WTC11 (cell line): ENCODE results near the gene NELFA. TPM values are rescaled to one million over a fixed set of nuclear protein-coding genes. Genes with fewer than 3 reads are reported as not detected.

Experiments used
- ATAC-seq: fragments of 200-7000 bp; cut with Tn5 transposase; 2 replicates; pipeline ENCODE4 v1.10.0; 2021; ENCODE audit warnings: mild to moderate bottlenecking, moderate library complexity
- CTCF ChIA-PET: fragments of 300-600 bp; sonication (Branson Sonifier 250); formaldehyde crosslinking; loops from one replicate; lab custom pipeline; 2021; ENCODE audit warnings: antibody characterized with exemption; lab: Charles Lee
- POLR2A ChIA-PET: fragments of 350-600 bp; sonication (Branson Sonifier 250); formaldehyde crosslinking; loops from one replicate; lab custom pipeline; 2021; ENCODE audit warnings: antibody characterized with exemption; lab: Charles Lee
- DNase-seq: peaks from one replicate; pipeline ENCODE4 v3.0.0; 2021; ENCODE audit warnings: low spot score
- H3K27ac Mint-ChIP-seq: 2 replicates; pipeline ENCODE4 v1.8.0; 2021; ENCODE audit warnings: mixed read lengths
- H3K27me3 Mint-ChIP-seq: 2 replicates; pipeline ENCODE4 v1.8.0; 2021; ENCODE audit warnings: low read depth, mild to moderate bottlenecking, moderate library complexity, mixed read lengths
- H3K36me3 Mint-ChIP-seq: 2 replicates; pipeline ENCODE4 v1.8.0; 2021; ENCODE audit warnings: mixed read lengths
- H3K4me1 Mint-ChIP-seq: 2 replicates; pipeline ENCODE4 v1.8.0; 2022; ENCODE audit warnings: mixed read lengths
- H3K4me3 Mint-ChIP-seq: 2 replicates; pipeline ENCODE4 v1.8.0; 2021; ENCODE audit warnings: mild to moderate bottlenecking, moderate library complexity, mixed read lengths
- H3K9me3 Mint-ChIP-seq: 2 replicates; pipeline ENCODE4 v1.8.0; 2021; ENCODE audit warnings: mixed read lengths
- ATF1 ChIP-seq: sonication (generic); formaldehyde crosslinking; IDR thresholded peaks from 2 replicates; pipeline ENCODE4 v1.8.1; 2023; ENCODE audit warnings: mild to moderate bottlenecking, moderate library complexity, missing genetic modification reagents
- ELF4 ChIP-seq: sonication (generic); formaldehyde crosslinking; IDR thresholded peaks from 2 replicates; pipeline ENCODE4 v1.8.1; 2022; ENCODE audit warnings: low read depth, mild to moderate bottlenecking, moderate library complexity, missing genetic modification reagents
- GTF2I ChIP-seq: fragments of 250-450 bp; sonication (Bioruptor Pico); conservative IDR thresholded peaks from 2 replicates; pipeline ENCODE4 v1.4.0; 2021; ENCODE audit warnings: mild to moderate bottlenecking
- IRF2 ChIP-seq: sonication (generic); formaldehyde crosslinking; IDR thresholded peaks from 2 replicates; pipeline ENCODE4 v1.8.0; 2022; ENCODE audit warnings: low read depth, missing genetic modification reagents, borderline replicate concordance
- JAZF1 ChIP-seq: fragments of 250-450 bp; sonication (Bioruptor Pico); IDR thresholded peaks from 2 replicates; pipeline ENCODE4 v1.9.0; 2021; ENCODE audit warnings: moderate library complexity, mild to moderate bottlenecking, inconsistent platforms
- JUN ChIP-seq: sonication (generic); formaldehyde crosslinking; IDR thresholded peaks from 2 replicates; pipeline ENCODE4 v1.8.0; 2023; ENCODE audit warnings: mild to moderate bottlenecking, missing genetic modification reagents
- NFE2L1 ChIP-seq: sonication (generic); formaldehyde crosslinking; IDR thresholded peaks from 2 replicates; pipeline ENCODE4 v1.8.1; 2023; ENCODE audit warnings: missing genetic modification reagents
- SMAD4 ChIP-seq: sonication (generic); formaldehyde crosslinking; IDR thresholded peaks from 2 replicates; pipeline ENCODE4 v1.8.0; 2022; ENCODE audit warnings: mild to moderate bottlenecking, missing genetic modification reagents
- SP1 ChIP-seq: sonication (generic); formaldehyde crosslinking; conservative IDR thresholded peaks from 2 replicates; pipeline ENCODE4 v1.8.1; 2022; ENCODE audit warnings: missing genetic modification reagents
- TEAD4 ChIP-seq: sonication (generic); formaldehyde crosslinking; IDR thresholded peaks from 2 replicates; pipeline ENCODE4 v1.8.0; 2022; ENCODE audit warnings: mild to moderate bottlenecking, missing genetic modification reagents
- TP53 ChIP-seq: sonication (generic); formaldehyde crosslinking; IDR thresholded peaks from 2 replicates; pipeline ENCODE4 v1.8.1; 2023; ENCODE audit warnings: mild to moderate bottlenecking, missing genetic modification reagents
- ZNF121 ChIP-seq: sonication (generic); formaldehyde crosslinking; IDR thresholded peaks from 2 replicates; pipeline ENCODE4 v1.8.0; 2023; ENCODE audit warnings: missing genetic modification reagents
- ZNF317 ChIP-seq: sonication (generic); formaldehyde crosslinking; IDR thresholded peaks from 2 replicates; pipeline ENCODE4 v1.8.1; 2023; ENCODE audit warnings: low read depth, mild to moderate bottlenecking, moderate library complexity, missing genetic modification reagents, borderline replicate concordance
- total RNA-seq: library from RNA; stranded (reverse); gene quantifications from 3 replicates; pipeline ENCODE4 v1.2.3, GENCODE V29; 2021
- TF ChIP-seq, protein P1 (sequence below): fragments of 250-450 bp; sonication (Bioruptor Pico); IDR thresholded peaks from 2 replicates; pipeline ENCODE4 v1.9.0; 2021; ENCODE audit warnings: mild to moderate bottlenecking
- TF ChIP-seq, protein P2 (sequence below): sonication (generic); formaldehyde crosslinking; IDR thresholded peaks from 2 replicates; pipeline ENCODE4 v1.8.1; 2023; ENCODE audit warnings: mild to moderate bottlenecking, missing genetic modification reagents, borderline replicate concordance
- TF ChIP-seq, protein P3 (sequence below): sonication (generic); formaldehyde crosslinking; IDR thresholded peaks from 2 replicates; pipeline ENCODE4 v1.8.1; 2022; ENCODE audit warnings: missing genetic modification reagents, borderline replicate concordance
- TF ChIP-seq, protein P4 (sequence below): sonication (generic); formaldehyde crosslinking; IDR thresholded peaks from 2 replicates; pipeline ENCODE4 v1.8.1; 2022; ENCODE audit warnings: mild to moderate bottlenecking, missing genetic modification reagents, moderate library complexity, borderline replicate concordance
- TF ChIP-seq, protein P5 (sequence below): sonication (generic); formaldehyde crosslinking; IDR thresholded peaks from 2 replicates; pipeline ENCODE4 v1.8.1; 2023; ENCODE audit warnings: mild to moderate bottlenecking, moderate library complexity, missing genetic modification reagents
- TF ChIP-seq, protein P6 (sequence below): sonication (generic); formaldehyde crosslinking; IDR thresholded peaks from 2 replicates; pipeline ENCODE4 v1.8.0; 2022; ENCODE audit warnings: mild to moderate bottlenecking, missing genetic modification reagents
- TF ChIP-seq, protein P7 (sequence below): sonication (generic); formaldehyde crosslinking; IDR thresholded peaks from 2 replicates; pipeline ENCODE4 v1.8.1; 2022; ENCODE audit warnings: low read depth, mild to moderate bottlenecking, moderate library complexity, missing genetic modification reagents, borderline replicate concordance
- TF ChIP-seq, protein P8 (sequence below): fragments of 250-450 bp; sonication (Bioruptor Pico); IDR thresholded peaks from 2 replicates; pipeline ENCODE4 v2.1.2; 2022; ENCODE audit warnings: mild to moderate bottlenecking, moderate library complexity

Gene NELFA
- total RNA-seq, 1 experiment from 2014 or later: 72.6 TPM

DNA sequence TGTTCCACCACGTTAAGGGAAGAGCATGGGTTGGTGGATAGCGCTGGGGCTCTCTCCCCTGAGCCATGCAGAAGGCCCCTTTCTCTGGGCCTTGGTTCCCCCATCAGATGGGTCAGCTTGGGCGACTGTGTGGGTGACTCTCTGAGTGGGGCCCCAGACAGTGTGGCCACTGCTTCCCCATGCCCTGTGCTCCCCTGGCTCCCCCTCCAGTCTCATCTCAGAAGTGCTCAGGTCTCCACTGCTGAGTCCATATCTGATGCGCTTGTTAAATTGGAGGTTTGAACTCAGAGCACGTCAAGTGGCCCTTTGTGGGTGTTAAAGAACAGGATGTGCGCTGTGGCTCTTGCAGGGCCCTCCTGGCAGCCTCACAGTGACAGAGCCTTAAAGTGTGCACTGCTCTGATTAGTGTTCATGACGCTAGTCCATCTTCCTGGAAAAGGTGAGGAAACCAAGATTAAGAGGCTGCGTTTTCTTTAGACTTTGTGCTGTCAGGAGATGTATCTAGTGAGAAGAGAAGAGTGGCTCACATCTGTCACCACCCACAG lies 59.8 kb downstream of the NELFA start:
- H3K27ac Mint-ChIP-seq: no peak overlapping the region; the same call in 1 of the 2 replicates
- peak; percentile 69 for ATAC-seq
- no peak for DNase-seq

DNA sequence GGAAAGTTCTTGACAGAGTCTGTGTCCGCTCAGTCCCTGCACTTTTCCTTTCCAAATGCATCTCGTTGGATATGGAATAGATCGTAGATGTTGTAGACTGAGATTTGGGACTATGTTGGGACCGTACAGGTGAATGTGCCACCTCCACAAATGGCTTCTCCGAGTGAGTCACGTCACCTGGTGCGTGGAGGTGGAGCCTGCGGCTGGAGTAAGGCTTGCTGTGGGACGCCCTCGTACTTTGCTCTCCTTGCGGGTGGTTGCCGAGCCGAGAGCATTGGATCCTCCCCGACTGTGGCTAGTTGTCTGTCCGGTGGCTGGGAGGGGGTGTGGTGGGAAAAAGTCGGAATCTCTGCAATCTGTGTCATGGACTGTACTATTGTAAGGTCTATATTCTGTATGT lies 60.5 kb downstream of the NELFA start:
- Mint-ChIP-seq H3K9me3 (no peaks in the 10 kb centered on the region), H3K4me1 (no peaks in the 10 kb centered on the region), H3K36me3 (peaks cover 19% of the 10 kb centered on the region), H3K27ac (peak overlapping the region; percentile 41; the same call in 1 of the 2 replicates), H3K27me3 (no peaks in the 10 kb centered on the region), H3K4me3 (no peak overlapping the region)
- TF ChIP-seq SP1: no peak
- TF ChIP-seq NFE2L1 (CRISPR knock-in tag): no peak
- TF ChIP-seq GTF2I (CRISPR knock-in tag): no peak
- TF ChIP-seq SMAD4 (CRISPR knock-in tag): no peak
- no peak for TF ChIP-seq JUN
- TF ChIP-seq, protein P1, sequence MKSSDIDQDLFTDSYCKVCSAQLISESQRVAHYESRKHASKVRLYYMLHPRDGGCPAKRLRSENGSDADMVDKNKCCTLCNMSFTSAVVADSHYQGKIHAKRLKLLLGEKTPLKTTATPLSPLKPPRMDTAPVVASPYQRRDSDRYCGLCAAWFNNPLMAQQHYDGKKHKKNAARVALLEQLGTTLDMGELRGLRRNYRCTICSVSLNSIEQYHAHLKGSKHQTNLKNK (CRISPR knock-in tag): no peak
- TF ChIP-seq, protein P2, sequence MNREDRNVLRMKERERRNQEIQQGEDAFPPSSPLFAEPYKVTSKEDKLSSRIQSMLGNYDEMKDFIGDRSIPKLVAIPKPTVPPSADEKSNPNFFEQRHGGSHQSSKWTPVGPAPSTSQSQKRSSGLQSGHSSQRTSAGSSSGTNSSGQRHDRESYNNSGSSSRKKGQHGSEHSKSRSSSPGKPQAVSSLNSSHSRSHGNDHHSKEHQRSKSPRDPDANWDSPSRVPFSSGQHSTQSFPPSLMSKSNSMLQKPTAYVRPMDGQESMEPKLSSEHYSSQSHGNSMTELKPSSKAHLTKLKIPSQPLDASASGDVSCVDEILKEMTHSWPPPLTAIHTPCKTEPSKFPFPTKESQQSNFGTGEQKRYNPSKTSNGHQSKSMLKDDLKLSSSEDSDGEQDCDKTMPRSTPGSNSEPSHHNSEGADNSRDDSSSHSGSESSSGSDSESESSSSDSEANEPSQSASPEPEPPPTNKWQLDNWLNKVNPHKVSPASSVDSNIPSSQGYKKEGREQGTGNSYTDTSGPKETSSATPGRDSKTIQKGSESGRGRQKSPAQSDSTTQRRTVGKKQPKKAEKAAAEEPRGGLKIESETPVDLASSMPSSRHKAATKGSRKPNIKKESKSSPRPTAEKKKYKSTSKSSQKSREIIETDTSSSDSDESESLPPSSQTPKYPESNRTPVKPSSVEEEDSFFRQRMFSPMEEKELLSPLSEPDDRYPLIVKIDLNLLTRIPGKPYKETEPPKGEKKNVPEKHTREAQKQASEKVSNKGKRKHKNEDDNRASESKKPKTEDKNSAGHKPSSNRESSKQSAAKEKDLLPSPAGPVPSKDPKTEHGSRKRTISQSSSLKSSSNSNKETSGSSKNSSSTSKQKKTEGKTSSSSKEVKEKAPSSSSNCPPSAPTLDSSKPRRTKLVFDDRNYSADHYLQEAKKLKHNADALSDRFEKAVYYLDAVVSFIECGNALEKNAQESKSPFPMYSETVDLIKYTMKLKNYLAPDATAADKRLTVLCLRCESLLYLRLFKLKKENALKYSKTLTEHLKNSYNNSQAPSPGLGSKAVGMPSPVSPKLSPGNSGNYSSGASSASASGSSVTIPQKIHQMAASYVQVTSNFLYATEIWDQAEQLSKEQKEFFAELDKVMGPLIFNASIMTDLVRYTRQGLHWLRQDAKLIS (CRISPR knock-in tag): no peak
- TF ChIP-seq, protein P3, sequence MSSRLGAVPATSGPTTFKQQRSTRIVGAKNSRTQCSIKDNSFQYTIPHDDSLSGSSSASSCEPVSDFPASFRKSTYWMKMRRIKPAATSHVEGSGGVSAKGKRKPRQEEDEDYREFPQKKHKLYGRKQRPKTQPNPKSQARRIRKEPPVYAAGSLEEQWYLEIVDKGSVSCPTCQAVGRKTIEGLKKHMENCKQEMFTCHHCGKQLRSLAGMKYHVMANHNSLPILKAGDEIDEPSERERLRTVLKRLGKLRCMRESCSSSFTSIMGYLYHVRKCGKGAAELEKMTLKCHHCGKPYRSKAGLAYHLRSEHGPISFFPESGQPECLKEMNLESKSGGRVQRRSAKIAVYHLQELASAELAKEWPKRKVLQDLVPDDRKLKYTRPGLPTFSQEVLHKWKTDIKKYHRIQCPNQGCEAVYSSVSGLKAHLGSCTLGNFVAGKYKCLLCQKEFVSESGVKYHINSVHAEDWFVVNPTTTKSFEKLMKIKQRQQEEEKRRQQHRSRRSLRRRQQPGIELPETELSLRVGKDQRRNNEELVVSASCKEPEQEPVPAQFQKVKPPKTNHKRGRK (CRISPR knock-in tag): no peak
- TF ChIP-seq ATF1: no peak
- TF ChIP-seq ZNF121 (CRISPR knock-in tag): no peak
- TF ChIP-seq, protein P4, sequence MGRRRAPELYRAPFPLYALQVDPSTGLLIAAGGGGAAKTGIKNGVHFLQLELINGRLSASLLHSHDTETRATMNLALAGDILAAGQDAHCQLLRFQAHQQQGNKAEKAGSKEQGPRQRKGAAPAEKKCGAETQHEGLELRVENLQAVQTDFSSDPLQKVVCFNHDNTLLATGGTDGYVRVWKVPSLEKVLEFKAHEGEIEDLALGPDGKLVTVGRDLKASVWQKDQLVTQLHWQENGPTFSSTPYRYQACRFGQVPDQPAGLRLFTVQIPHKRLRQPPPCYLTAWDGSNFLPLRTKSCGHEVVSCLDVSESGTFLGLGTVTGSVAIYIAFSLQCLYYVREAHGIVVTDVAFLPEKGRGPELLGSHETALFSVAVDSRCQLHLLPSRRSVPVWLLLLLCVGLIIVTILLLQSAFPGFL: no peak
- no peak for TF ChIP-seq IRF2 (CRISPR knock-in tag)
- TF ChIP-seq, protein P5, sequence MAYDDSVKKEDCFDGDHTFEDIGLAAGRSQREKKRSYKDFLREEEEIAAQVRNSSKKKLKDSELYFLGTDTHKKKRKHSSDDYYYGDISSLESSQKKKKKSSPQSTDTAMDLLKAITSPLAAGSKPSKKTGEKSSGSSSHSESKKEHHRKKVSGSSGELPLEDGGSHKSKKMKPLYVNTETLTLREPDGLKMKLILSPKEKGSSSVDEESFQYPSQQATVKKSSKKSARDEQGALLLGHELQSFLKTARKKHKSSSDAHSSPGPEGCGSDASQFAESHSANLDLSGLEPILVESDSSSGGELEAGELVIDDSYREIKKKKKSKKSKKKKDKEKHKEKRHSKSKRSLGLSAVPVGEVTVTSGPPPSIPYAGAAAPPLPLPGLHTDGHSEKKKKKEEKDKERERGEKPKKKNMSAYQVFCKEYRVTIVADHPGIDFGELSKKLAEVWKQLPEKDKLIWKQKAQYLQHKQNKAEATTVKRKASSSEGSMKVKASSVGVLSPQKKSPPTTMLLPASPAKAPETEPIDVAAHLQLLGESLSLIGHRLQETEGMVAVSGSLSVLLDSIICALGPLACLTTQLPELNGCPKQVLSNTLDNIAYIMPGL: no peak
- no peak for TF ChIP-seq ELF4 (CRISPR knock-in tag)
- TF ChIP-seq ZNF317 (CRISPR knock-in tag): no peak
- TF ChIP-seq JAZF1 (CRISPR knock-in tag): no peak
- no peak for DNase-seq
- CTCF ChIA-PET: no interaction called here
- no peak for ATAC-seq
- POLR2A ChIA-PET: no interaction called here

More for the DNA sequence above, 59.8 kb downstream of the NELFA start:
- Mint-ChIP-seq H3K27me3 (no peaks in the 10 kb centered on the region), H3K36me3 (peaks cover 16% of the 10 kb centered on the region), H3K4me1 (no peaks in the 10 kb centered on the region), H3K9me3 (no peaks in the 10 kb centered on the region), H3K4me3 (no peak overlapping the region)
- TF ChIP-seq ZNF121 (CRISPR knock-in tag) (no peak), TEAD4 (CRISPR knock-in tag) (no peak), SP1 (no peak), TP53 (CRISPR knock-in tag) (no peak), NFE2L1 (CRISPR knock-in tag) (no peak)
- TF ChIP-seq, protein P6, sequence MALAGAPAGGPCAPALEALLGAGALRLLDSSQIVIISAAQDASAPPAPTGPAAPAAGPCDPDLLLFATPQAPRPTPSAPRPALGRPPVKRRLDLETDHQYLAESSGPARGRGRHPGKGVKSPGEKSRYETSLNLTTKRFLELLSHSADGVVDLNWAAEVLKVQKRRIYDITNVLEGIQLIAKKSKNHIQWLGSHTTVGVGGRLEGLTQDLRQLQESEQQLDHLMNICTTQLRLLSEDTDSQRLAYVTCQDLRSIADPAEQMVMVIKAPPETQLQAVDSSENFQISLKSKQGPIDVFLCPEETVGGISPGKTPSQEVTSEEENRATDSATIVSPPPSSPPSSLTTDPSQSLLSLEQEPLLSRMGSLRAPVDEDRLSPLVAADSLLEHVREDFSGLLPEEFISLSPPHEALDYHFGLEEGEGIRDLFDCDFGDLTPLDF (CRISPR knock-in tag): no peak
- TF ChIP-seq, protein P7, sequence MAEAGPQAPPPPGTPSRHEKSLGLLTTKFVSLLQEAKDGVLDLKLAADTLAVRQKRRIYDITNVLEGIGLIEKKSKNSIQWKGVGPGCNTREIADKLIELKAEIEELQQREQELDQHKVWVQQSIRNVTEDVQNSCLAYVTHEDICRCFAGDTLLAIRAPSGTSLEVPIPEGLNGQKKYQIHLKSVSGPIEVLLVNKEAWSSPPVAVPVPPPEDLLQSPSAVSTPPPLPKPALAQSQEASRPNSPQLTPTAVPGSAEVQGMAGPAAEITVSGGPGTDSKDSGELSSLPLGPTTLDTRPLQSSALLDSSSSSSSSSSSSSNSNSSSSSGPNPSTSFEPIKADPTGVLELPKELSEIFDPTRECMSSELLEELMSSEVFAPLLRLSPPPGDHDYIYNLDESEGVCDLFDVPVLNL: no peak
- TF ChIP-seq, protein P8, sequence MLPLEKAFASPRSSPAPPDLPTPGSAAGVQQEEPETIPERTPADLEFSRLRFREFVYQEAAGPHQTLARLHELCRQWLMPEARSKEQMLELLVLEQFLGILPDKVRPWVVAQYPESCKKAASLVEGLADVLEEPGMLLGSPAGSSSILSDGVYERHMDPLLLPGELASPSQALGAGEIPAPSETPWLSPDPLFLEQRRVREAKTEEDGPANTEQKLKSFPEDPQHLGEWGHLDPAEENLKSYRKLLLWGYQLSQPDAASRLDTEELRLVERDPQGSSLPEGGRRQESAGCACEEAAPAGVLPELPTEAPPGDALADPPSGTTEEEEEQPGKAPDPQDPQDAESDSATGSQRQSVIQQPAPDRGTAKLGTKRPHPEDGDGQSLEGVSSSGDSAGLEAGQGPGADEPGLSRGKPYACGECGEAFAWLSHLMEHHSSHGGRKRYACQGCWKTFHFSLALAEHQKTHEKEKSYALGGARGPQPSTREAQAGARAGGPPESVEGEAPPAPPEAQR (CRISPR knock-in tag): no peak
- ChIA-PET CTCF (no interaction called here), POLR2A (no interaction called here)
